Airway epithelial cell (primary cell): ENCODE measurements around the gene OPALIN. TPM values are rescaled to one million over a fixed set of nuclear protein-coding genes. Genes with fewer than 3 reads are reported as not detected.

ENCODE experiments used
- total RNA-seq: library from RNA; depleted of rRNA; stranded (reverse); fragments of >200 nt; gene quantifications from 2 replicates; pipeline ENCODE4 v1.2.3, GENCODE V29; 2015

Gene OPALIN
- total RNA-seq: not detected in 2 replicates

GRCh38 chr10:96358851-96359540 is at the start of gene OPALIN:
TSS of gene OPALIN (minus strand) at chr10:96359002. CDS start at chr10:96358896, 106 bp downstream.

DNA sequence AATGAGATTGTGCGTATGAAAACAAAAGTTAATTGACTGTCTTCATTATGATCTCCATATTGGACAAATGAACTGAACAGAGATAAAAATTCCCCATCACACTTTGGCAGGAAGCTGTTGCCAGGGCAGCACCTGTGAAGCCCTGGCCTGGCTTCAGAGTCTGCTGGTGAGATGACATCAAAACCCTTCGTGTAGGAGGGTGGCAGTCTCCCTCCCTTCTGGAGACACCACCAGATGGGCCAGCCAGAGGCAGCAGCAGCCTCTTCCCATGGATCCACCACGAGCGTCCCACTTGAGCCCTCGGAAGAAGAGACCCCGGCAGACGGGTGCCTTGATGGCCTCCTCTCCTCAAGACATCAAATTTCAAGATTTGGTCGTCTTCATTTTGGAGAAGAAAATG is 54.6 kb downstream of the OPALIN start, which contains the start of gene DNTT:
Gene DNTT (plus strand): TSS at position 205 of the 400 bp plus-strand sequence. CDS start 64 bp downstream, at position 269.

Other genes starting within 250 kb of the OPALIN start
- gene ZNF518A, start 228.7 kb downstream of the OPALIN start, total RNA-seq: 4.6 and 11.1 TPM in 2 replicates
- 8.6 and 14.8 TPM in 2 replicates for gene BLNK, start 87.4 kb downstream of the OPALIN start, total RNA-seq
- gene DNTT, start 54.6 kb downstream of the OPALIN start, total RNA-seq: not detected in 2 replicates
- 0.09 and 0.49 TPM in 2 replicates for gene TLL2, start 154.9 kb upstream of the OPALIN start, total RNA-seq
- 52.1 and 54.7 TPM in 2 replicates for gene TM9SF3, start 228.0 kb upstream of the OPALIN start, total RNA-seq